Vagina (tissue), 2 donors: ENCODE results near the gene FRY. TPM values are rescaled to one million over a fixed set of nuclear protein-coding genes. Genes with fewer than 3 reads are reported as not detected.
"Not testable (repeated sequence)": the region's sequence is repeated elsewhere in the genome, so short reads cannot be mapped to it uniquely, and the experiment has no call there.

ENCODE experiments used
- DNase-seq, 2 donors: peaks; one replicate each; pipeline ENCODE4 v3.0.0-alpha.2; 2017; ENCODE audit errors: extremely low spot score in 2 of 2
- H3K27ac ChIP-seq: fragments of 200-600 bp; sonication (generic); one replicate; pipeline ENCODE4 v1.5.1; 2019
- H3K27me3 ChIP-seq: fragments of 200-600 bp; sonication (generic); one replicate; pipeline ENCODE4 v1.5.1; 2019
- H3K36me3 ChIP-seq, 2 donors: fragments of 200-600 bp; sonication (generic); one replicate each; pipeline ENCODE4 v1.5.1; 2017 to 2019
- H3K4me1 ChIP-seq: fragments of 200-600 bp; sonication (generic); one replicate; pipeline ENCODE4 v1.5.1; 2019
- H3K4me3 ChIP-seq, 2 donors: fragments of 200-600 bp; sonication (generic); 1 replicate in 1 of 2; 2 replicates in 1 of 2; pipeline ENCODE4 v1.5.1; 2016 to 2019
- H3K9me3 ChIP-seq: fragments of 200-600 bp; sonication (generic); one replicate; pipeline ENCODE4 v1.5.1; 2019
- POLR2A ChIP-seq, 2 donors: fragments of 450-650 bp; IDR thresholded peaks; one replicate each; pipeline ENCODE4 v1.6.1; 2017; ENCODE audit warnings: antibody characterized with exemption in 2 of 2, mild to moderate bottlenecking in 2 of 2, moderate library complexity in 2 of 2
- POLR2AphosphoS5 ChIP-seq, 2 donors: sonication (generic); formaldehyde crosslinking; IDR thresholded peaks; one replicate each; pipeline ENCODE4 v1.9.0; 2017; ENCODE audit warnings: antibody characterized with exemption in 2 of 2, mild to moderate bottlenecking in 2 of 2, low read depth in 1 of 2; ENCODE audit not compliant: insufficient read depth in 1 of 2
- intact Hi-C: fragments of 100-400 bp; cut with DNase I; formaldehyde crosslinking; loops from one replicate; pipeline ENCODE4 v1.15.1; 2023
- total RNA-seq: library from RNA; depleted of rRNA; stranded (reverse); fragments of >200 nt; gene quantifications from one replicate; pipeline ENCODE4 v1.2.3, GENCODE V29; 2016
- TF ChIP-seq, protein P1 (sequence below), 3 experiments: fragments of 450-650 bp in 2 of 3; fragments of 200-600 bp in 1 of 3; sonication (generic) in 1 of 3; IDR thresholded peaks; one replicate each; pipeline ENCODE4 v1.5.1; 2017 to 2019; ENCODE audit warnings: antibody characterized with exemption in 3 of 3, mild to moderate bottlenecking in 2 of 3, moderate library complexity in 2 of 3

Gene FRY
- total RNA-seq, 1 donor from 2014 or later = 11.0 TPM

GRCh38 chr13:31987535-31988170 lies 43.9 kb upstream of the FRY start:
- Histone ChIP-seq H3K4me1 (no peaks in the 10 kb centered on the region), H3K4me3 (no peak overlapping the region), H3K27ac (no peak overlapping the region), H3K36me3 (no peaks in the 10 kb centered on the region), H3K27me3 (no peaks in the 10 kb centered on the region), H3K9me3 (no peaks in the 10 kb centered on the region)
- intact Hi-C loops = no loop called here
- no peak for TF ChIP-seq POLR2AphosphoS5 (IDR thresholded peaks at IDR 0.05; ENCODE audit: insufficient read depth in 1 of 2, low read depth in 1 of 2)
- TF ChIP-seq POLR2A (IDR thresholded peaks at IDR 0.05) = no peak
- TF ChIP-seq, protein P1, sequence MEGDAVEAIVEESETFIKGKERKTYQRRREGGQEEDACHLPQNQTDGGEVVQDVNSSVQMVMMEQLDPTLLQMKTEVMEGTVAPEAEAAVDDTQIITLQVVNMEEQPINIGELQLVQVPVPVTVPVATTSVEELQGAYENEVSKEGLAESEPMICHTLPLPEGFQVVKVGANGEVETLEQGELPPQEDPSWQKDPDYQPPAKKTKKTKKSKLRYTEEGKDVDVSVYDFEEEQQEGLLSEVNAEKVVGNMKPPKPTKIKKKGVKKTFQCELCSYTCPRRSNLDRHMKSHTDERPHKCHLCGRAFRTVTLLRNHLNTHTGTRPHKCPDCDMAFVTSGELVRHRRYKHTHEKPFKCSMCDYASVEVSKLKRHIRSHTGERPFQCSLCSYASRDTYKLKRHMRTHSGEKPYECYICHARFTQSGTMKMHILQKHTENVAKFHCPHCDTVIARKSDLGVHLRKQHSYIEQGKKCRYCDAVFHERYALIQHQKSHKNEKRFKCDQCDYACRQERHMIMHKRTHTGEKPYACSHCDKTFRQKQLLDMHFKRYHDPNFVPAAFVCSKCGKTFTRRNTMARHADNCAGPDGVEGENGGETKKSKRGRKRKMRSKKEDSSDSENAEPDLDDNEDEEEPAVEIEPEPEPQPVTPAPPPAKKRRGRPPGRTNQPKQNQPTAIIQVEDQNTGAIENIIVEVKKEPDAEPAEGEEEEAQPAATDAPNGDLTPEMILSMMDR (IDR thresholded peaks at IDR 0.05) = no peak
- no peak for DNase-seq

- H3K4me1 ChIP-seq, H3K36me3 ChIP-seq, H3K4me3 ChIP-seq, H3K27me3 ChIP-seq, H3K27ac ChIP-seq, H3K9me3 ChIP-seq, intact Hi-C loops, DNase-seq: not testable (repeated sequence)
Measured at GRCh38 chr13:31994367-31994766, 37.2 kb upstream of the FRY start.

DNA sequence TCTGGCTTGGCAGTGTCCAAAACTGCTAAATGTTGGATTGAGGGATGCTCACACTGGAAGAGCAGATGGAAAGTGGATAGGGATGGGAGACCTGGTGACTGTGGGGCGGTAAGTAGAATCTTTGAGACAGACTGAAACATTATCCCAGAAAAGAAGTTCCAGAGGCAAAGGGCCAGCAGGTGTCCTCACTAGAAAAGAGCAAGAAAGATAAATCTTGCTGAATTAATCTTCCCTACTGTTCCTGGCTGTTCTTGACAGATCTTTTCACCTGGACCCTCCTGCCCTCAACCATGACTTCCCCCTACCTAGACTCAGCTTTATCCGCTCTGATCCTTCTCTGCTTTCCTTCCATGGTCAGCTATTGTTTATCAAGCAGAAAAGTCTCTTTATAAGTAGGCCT lies 35.0 kb upstream of the FRY start:
- H3K4me1 ChIP-seq = no peaks in the 10 kb centered on the region
- no peak overlapping the region for H3K4me3 ChIP-seq
- TF ChIP-seq, protein P1 (IDR thresholded peaks at IDR 0.05) = no peak
- no peak for TF ChIP-seq POLR2A (IDR thresholded peaks at IDR 0.05)
- TF ChIP-seq POLR2AphosphoS5 (IDR thresholded peaks at IDR 0.05; ENCODE audit: insufficient read depth in 1 of 2, low read depth in 1 of 2) = no peak
- H3K9me3 ChIP-seq = no peaks in the 10 kb centered on the region
- intact Hi-C loops = no loop called here
- H3K36me3 ChIP-seq = no peaks in the 10 kb centered on the region
- no peak overlapping the region for H3K27ac ChIP-seq
- no peak for DNase-seq
- no peaks in the 10 kb centered on the region for H3K27me3 ChIP-seq

DNA sequence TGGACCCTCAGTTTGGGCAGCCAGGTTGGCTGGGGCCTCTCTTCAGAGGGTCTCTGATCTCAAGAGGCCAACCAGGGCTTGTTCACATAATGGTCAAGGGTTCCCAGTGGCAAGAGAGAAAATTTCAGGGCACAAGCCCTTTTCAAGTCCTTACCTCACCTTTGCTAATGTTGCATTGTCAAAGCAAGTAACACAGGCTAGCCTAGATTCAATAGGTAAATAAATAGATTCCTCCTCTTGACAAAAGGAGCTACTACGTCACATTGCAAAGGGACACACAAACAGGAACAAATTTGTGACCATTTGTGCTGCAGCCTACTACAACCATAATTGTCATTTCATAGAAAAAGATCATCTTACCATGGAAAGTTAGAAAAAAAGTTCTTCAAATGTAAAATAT lies 33.9 kb upstream of the FRY start:
- Histone ChIP-seq H3K4me3 (no peak overlapping the region), H3K27me3 (no peaks in the 10 kb centered on the region), H3K27ac (no peak overlapping the region), H3K4me1 (no peaks in the 10 kb centered on the region), H3K36me3 (no peaks in the 10 kb centered on the region), H3K9me3 (no peaks in the 10 kb centered on the region)
- intact Hi-C loops = no loop called here
- no peak for TF ChIP-seq POLR2A (IDR thresholded peaks at IDR 0.05)
- no peak for TF ChIP-seq POLR2AphosphoS5 (IDR thresholded peaks at IDR 0.05; ENCODE audit: insufficient read depth in 1 of 2, low read depth in 1 of 2)
- TF ChIP-seq, protein P1 (IDR thresholded peaks at IDR 0.05) = no peak
- no peak for DNase-seq

- H3K9me3 ChIP-seq = no peaks in the 10 kb centered on the region
- no peak overlapping the region for H3K27ac ChIP-seq
- H3K36me3 ChIP-seq = no peaks in the 10 kb centered on the region
- TF ChIP-seq, protein P1 (IDR thresholded peaks at IDR 0.05) = no peak
- no peak for TF ChIP-seq POLR2AphosphoS5 (IDR thresholded peaks at IDR 0.05; ENCODE audit: insufficient read depth in 1 of 2, low read depth in 1 of 2)
- no peak for TF ChIP-seq POLR2A (IDR thresholded peaks at IDR 0.05)
- no peaks in the 10 kb centered on the region for H3K27me3 ChIP-seq
- no peak overlapping the region for H3K4me3 ChIP-seq
- DNase-seq = no peak
- intact Hi-C loops = no loop called here
- H3K4me1 ChIP-seq = no peaks in the 10 kb centered on the region
Measured at GRCh38 chr13:31998131-31998530, 33.4 kb upstream of the FRY start.

DNA sequence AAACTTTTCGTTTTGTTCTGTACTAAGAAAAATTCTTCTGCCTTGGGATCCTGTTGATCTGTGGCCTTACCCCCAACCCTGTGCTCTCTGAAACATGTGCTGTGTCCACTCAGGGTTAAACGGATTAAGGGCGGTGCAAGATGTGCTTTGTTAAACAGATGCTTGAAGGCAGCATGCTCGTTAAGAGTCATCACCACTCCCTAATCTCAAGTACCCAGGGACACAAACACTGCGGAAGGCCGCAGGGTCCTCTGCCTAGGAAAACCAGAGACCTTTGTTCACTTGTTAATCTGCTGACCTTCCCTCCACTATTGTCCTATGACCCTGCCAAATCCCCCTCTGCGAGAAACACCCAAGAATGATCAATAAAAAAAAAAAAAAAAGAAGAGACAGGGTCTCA lies 30.8 kb upstream of the FRY start:
- DNase-seq, H3K4me3 ChIP-seq, H3K27ac ChIP-seq, H3K4me1 ChIP-seq, intact Hi-C loops, H3K27me3 ChIP-seq, H3K36me3 ChIP-seq, H3K9me3 ChIP-seq: not testable (repeated sequence)
